22Rv1 (cell line): ENCODE data around the gene DDI2.

Experiments used
- H3K27ac ChIP-seq: fragments of 450-650 bp; 2 replicates; pipeline ENCODE4 v1.5.1; 2017
- ZFX ChIP-seq: fragments of 450-650 bp; IDR thresholded peaks from 2 replicates; pipeline ENCODE4 v1.6.1; 2017; ENCODE audit warnings: antibody characterized with exemption, borderline replicate concordance
- TF ChIP-seq, protein P1 (sequence below): fragments of 450-650 bp; IDR thresholded peaks from 2 replicates; pipeline ENCODE4 v1.5.1; 2017; ENCODE audit warnings: mild to moderate bottlenecking

The DDI2 gene

DNA sequence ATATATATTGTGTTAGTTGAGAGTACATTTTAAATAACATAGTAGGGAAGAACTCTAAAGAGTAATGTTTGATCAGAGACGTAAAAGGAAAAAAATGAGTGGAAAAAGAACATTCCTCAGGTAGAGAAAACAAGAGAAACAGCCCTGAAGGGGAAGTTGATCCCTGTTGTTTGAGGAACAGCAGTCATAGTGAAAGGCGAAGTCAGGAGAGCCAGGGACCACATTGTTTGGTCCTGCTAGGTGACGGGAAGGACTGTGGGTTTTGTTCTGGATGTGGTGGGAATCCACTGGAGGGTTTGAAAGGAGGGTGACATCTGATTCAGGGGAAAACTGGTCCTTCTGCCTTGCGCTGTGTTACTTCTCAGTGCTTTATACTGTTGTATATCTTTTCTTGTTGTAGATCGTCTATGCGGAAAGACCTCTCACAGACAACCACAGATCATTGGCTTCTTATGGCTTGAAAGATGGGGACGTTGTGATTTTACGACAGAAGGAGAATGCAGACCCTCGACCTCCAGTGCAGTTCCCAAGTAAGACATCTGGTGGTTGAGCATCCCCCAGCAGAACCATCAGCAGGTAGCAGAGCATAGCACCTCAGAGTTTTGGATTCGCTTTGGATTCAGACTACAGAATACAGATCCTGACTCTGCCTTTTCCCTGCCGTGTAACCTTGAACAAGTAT, 9.2 kb downstream of the DDI2 start:
- peak overlapping the region; percentile 46 for H3K27ac ChIP-seq
- no peak for TF ChIP-seq ZFX
- TF ChIP-seq, protein P1, sequence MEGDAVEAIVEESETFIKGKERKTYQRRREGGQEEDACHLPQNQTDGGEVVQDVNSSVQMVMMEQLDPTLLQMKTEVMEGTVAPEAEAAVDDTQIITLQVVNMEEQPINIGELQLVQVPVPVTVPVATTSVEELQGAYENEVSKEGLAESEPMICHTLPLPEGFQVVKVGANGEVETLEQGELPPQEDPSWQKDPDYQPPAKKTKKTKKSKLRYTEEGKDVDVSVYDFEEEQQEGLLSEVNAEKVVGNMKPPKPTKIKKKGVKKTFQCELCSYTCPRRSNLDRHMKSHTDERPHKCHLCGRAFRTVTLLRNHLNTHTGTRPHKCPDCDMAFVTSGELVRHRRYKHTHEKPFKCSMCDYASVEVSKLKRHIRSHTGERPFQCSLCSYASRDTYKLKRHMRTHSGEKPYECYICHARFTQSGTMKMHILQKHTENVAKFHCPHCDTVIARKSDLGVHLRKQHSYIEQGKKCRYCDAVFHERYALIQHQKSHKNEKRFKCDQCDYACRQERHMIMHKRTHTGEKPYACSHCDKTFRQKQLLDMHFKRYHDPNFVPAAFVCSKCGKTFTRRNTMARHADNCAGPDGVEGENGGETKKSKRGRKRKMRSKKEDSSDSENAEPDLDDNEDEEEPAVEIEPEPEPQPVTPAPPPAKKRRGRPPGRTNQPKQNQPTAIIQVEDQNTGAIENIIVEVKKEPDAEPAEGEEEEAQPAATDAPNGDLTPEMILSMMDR, result no peak

DNA sequence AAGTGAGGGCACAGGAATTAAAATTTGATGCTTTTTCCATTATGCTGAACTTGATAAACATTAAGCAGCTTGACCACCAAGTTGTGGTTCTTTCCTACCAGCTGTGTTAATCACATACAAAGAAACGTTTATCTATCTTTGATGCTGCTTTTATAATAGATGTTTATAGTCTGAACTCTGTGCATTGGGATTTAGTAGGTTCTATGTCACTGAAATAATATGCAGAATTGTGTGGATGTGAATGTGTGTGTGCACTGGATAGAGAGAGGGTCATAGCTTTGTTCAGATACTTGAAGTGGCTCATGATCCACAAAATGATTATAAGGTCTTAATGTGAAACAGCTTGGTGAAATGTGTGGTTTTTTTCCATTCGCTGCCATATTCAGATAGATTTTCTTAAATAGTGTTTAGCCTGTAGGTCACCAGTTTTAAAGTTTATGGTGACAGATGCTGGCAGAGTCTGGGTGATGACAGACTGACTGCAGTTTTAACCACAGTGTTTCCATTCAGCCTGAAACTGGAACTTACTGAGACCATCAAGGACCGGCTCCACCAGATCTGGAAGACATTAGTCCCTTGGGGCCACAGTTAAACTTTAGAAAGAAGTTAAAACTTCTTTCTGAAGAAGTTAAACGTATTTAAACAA, 10.2 kb downstream of the DDI2 start:
- TF ChIP-seq, protein P1, result no peak
- TF ChIP-seq ZFX, result no peak
- H3K27ac ChIP-seq, result 0 out of 2 replicates have a peak overlapping the region, but pooled peaks have one; percentile 22

- TF ChIP-seq ZFX, result no peak
- TF ChIP-seq, protein P1, result no peak
- 0 out of 2 replicates have a peak overlapping the region, but pooled peaks have one; percentile 22 for H3K27ac ChIP-seq
These were observed 10.7 kb downstream of the DDI2 start for GRCh38 chr1:15628003-15628402.

GRCh38 chr1:15633756-15634420, 16.6 kb downstream of the DDI2 start:
- no peak overlapping the region for H3K27ac ChIP-seq
- TF ChIP-seq, protein P1, result no peak
- TF ChIP-seq ZFX, result no peak

DNA sequence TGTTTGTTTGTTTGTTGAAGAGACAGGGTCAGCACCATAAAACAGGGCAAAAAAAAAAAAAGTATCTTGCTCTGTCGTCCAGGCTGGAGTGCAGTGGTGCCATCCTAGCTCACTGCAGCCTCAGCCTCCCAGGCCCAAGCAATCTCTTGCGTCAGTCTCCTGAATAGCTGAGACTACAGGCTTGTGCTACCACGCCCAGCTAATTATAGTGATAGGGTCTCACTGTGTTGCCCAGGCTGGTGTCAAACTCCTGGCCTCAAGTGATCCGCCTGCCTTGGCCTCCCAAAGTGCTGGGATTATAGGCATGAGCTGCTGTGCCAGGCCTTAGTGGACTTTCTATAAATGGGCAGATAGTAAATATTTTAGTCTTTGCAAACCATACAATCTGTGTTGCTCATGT, 19.2 kb downstream of the DDI2 start:
- H3K27ac ChIP-seq, result no peak overlapping the region
- TF ChIP-seq, protein P1, result no peak
- no peak for TF ChIP-seq ZFX

DNA sequence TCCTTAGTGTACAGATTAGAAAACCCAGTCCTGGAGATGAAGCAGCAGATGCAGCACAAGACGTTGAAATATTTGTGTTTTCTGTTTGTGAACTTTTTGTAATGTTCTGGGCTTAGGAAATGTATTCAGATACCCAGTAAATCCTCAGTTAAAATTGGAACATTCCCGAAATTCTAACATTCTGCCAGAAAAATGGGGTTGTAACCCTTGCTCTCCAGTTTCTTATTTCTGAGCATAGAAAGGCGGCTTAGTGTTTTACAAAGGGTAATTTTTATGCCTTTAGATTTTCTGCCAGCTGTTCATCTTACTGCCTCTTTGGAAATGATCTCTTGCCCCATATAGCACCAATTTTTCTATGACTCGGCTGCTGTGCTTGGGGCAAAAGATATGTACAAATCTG, 20.6 kb downstream of the DDI2 start:
- no peak overlapping the region for H3K27ac ChIP-seq
- TF ChIP-seq, protein P1, result no peak
- no peak for TF ChIP-seq ZFX

- no peak overlapping the region for H3K27ac ChIP-seq
- TF ChIP-seq, protein P1, result no peak
- TF ChIP-seq ZFX, result no peak
These were observed 22.0 kb downstream of the DDI2 start for GRCh38 chr1:15639262-15639661.
